ENCODE measurements around the gene NMRAL1.

NMRAL1 gene

DNA sequence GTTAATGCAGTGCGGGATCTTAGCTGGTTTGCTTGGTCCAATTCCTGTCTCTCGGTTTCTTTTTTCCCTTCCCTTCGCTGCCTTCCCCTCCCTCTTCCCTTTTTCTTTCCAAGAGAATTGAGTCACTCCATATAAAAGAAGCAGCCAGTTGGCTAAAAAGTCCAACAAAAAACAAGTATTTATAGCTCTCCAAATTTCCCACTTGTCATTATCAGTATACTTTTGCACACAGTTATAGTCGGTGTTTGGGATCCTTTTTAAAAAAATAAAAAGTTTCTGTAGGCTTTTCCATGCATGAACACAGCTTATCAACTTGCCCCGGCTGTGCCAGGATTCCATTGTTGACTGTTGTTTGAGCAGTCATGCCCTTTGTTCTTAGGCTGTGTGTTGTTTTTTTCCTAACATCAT, 26.6 kb upstream of the NMRAL1 start:
- Histone ChIP-seq H3K4me1 (ENCODE audit: control insufficient read depth, insufficient read depth, low read length) (peaks cover 18% of the 10 kb centered on the region), H3K36me3 (ENCODE audit: control insufficient read depth, insufficient read depth, low read length) (0 out of 2 replicates have a peak, but pooled peaks cover 2% of the 10 kb centered on the region), H3K27me3 (ENCODE audit: control insufficient read depth, insufficient read depth, low read length) (no peaks in the 10 kb centered on the region), H3K4me3 (ENCODE audit: low read depth, low read length) (no peak overlapping the region), H3K9ac (ENCODE audit: low read length) (no peak overlapping the region), H3K27ac (ENCODE audit: low read depth, low read length) (no peak overlapping the region), H3K9me3 (ENCODE audit: control insufficient read depth, insufficient read depth, low read depth, low read length) (no peaks in the 10 kb centered on the region)

DNA sequence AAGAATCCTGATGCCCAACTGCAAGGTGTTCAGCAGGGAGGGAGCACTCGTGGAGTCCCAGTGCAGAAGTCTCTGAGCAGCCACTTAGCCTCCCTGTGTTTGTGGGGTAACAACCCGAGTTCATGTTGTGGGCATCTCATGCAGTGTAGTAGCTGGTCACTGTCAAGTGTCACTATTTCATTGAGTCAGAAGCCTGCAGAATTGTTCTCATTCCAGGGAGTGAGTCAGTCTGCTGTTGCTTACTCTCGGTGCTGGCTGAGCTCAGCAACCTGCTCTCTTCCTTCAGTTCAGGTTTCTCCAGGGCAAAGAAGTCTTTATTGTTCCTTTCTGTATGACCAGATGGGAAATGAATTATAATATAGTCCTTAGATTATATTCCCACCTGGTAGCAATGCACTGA, 25.8 kb upstream of the NMRAL1 start:
- H3K9me3 ChIP-seq (ENCODE audit: control insufficient read depth, insufficient read depth, low read depth, low read length) = no peaks in the 10 kb centered on the region
- H3K36me3 ChIP-seq (ENCODE audit: control insufficient read depth, insufficient read depth, low read length) = no peaks in the 10 kb centered on the region
- H3K27me3 ChIP-seq (ENCODE audit: control insufficient read depth, insufficient read depth, low read length) = no peaks in the 10 kb centered on the region
- H3K27ac ChIP-seq (ENCODE audit: low read depth, low read length) = no peak overlapping the region; the same call in 1 of the 2 replicates
- H3K4me1 ChIP-seq (ENCODE audit: control insufficient read depth, insufficient read depth, low read length) = peaks cover 23% of the 10 kb centered on the region
- H3K9ac ChIP-seq (ENCODE audit: low read length) = no peak overlapping the region
- no peak overlapping the region for H3K4me3 ChIP-seq (ENCODE audit: low read depth, low read length)

DNA sequence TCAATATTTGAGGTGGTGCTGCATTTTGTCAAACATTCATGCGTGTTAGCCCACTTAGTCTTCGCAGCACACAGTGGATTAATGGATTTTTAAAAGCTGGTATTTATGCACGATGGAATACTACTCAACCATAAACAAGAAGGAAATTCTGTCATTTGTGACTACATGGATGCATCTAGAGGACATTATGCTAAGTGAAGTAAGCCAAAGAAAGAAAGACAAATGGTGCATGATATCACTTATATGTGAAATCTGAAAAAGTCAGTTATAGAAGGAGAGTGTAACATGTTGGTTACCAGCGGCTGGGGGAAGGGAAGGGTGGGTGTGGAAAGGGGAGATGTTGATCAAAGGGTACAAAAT, 24.8 kb upstream of the NMRAL1 start:
- no peaks in the 10 kb centered on the region for H3K27me3 ChIP-seq (ENCODE audit: control insufficient read depth, insufficient read depth, low read length)
- H3K4me1 ChIP-seq (ENCODE audit: control insufficient read depth, insufficient read depth, low read length) = peaks cover 27% of the 10 kb centered on the region
- no peaks in the 10 kb centered on the region for H3K9me3 ChIP-seq (ENCODE audit: control insufficient read depth, insufficient read depth, low read depth, low read length)
- H3K9ac ChIP-seq (ENCODE audit: low read length) = no peak overlapping the region
- H3K36me3 ChIP-seq (ENCODE audit: control insufficient read depth, insufficient read depth, low read length) = no peaks in the 10 kb centered on the region
- H3K27ac ChIP-seq (ENCODE audit: low read depth, low read length) = no peak overlapping the region
- H3K4me3 ChIP-seq (ENCODE audit: low read depth, low read length) = no peak overlapping the region

DNA sequence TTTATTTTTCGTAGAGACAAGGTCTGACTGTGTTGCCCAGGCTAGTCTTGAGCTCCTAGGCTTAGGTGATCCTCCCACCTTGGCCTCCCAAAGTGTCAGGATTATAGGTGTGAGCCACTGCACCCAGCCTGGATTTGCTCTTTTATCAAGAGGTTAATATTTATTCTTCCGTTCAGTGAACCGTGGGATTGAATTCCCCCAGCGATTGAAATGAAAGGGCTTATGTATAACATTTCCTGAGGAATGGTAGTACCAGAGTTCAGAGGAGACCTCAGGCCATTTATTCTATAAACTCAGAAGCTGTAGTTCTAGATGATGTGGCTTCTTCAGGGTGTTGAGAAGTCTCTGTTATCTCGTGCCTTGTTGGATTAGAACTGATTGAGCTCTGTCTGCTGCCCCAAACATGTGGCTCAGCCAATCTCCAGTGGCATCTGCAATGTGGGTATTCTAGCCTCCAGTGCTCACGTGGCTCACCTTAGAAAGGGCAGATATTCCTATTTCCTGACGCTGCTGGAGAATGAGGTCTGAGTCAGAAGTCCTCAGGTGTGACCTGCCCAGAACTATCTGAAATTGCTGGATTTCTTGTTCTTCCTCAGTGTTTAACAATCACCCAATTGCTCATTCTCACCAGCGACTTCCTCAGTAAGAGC, 24.2 kb upstream of the NMRAL1 start:
- H3K27me3 ChIP-seq (ENCODE audit: control insufficient read depth, insufficient read depth, low read length) = no peaks in the 10 kb centered on the region
- H3K27ac ChIP-seq (ENCODE audit: low read depth, low read length) = no peak overlapping the region
- no peak overlapping the region for H3K9ac ChIP-seq (ENCODE audit: low read length)
- H3K36me3 ChIP-seq (ENCODE audit: control insufficient read depth, insufficient read depth, low read length) = no peaks in the 10 kb centered on the region
- H3K9me3 ChIP-seq (ENCODE audit: control insufficient read depth, insufficient read depth, low read depth, low read length) = no peaks in the 10 kb centered on the region
- H3K4me3 ChIP-seq (ENCODE audit: low read depth, low read length) = no peak overlapping the region
- peaks cover 27% of the 10 kb centered on the region for H3K4me1 ChIP-seq (ENCODE audit: control insufficient read depth, insufficient read depth, low read length)

DNA sequence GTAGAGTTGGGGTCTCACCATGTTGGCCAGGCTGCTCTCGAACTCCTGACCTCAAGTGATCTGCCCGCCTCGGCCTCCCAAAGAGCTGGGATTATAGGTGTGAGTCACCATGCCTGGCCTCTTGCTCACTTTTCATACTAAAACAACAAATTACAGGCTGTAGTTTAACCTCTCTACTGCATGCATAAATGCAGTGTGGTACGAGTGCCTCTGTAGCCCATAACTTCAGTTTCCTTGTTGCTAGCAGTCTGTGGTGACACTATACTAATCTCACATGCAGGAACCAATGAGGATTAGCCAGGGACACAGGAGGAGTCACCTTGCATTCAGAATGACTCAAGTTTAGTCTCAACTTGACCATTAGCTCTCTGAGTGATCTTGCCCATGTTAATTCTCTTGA, 21.9 kb upstream of the NMRAL1 start:
- Histone ChIP-seq H3K4me1 (ENCODE audit: control insufficient read depth, insufficient read depth, low read length) (peaks cover 27% of the 10 kb centered on the region), H3K9ac (ENCODE audit: low read length) (no peak overlapping the region), H3K27ac (ENCODE audit: low read depth, low read length) (no peak overlapping the region), H3K9me3 (ENCODE audit: control insufficient read depth, insufficient read depth, low read depth, low read length) (no peaks in the 10 kb centered on the region), H3K27me3 (ENCODE audit: control insufficient read depth, insufficient read depth, low read length) (no peaks in the 10 kb centered on the region), H3K4me3 (ENCODE audit: low read depth, low read length) (no peak overlapping the region), H3K36me3 (ENCODE audit: control insufficient read depth, insufficient read depth, low read length) (no peaks in the 10 kb centered on the region)

DNA sequence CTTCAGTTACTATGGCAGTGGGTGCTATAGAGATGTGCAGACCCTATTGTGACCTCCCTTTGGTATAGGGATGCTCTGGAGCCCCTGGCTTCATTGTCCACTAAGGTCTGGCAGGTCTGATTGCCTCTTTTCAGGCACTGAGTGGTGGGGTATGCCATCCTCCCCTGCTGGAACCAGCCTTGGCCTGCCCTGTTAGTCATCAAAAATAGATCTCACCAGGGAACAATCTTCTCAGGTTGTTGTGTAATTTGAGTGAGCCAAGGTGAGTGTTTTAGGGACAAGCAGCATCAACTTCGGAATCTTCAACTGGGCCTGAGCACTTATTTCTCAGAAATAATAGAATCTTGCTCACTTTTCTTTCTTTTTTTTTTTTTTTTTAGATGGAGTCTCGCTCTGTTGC, 21.3 kb upstream of the NMRAL1 start:
- Histone ChIP-seq H3K27me3 (ENCODE audit: control insufficient read depth, insufficient read depth, low read length) (no peaks in the 10 kb centered on the region), H3K27ac (ENCODE audit: low read depth, low read length) (no peak overlapping the region)

DNA sequence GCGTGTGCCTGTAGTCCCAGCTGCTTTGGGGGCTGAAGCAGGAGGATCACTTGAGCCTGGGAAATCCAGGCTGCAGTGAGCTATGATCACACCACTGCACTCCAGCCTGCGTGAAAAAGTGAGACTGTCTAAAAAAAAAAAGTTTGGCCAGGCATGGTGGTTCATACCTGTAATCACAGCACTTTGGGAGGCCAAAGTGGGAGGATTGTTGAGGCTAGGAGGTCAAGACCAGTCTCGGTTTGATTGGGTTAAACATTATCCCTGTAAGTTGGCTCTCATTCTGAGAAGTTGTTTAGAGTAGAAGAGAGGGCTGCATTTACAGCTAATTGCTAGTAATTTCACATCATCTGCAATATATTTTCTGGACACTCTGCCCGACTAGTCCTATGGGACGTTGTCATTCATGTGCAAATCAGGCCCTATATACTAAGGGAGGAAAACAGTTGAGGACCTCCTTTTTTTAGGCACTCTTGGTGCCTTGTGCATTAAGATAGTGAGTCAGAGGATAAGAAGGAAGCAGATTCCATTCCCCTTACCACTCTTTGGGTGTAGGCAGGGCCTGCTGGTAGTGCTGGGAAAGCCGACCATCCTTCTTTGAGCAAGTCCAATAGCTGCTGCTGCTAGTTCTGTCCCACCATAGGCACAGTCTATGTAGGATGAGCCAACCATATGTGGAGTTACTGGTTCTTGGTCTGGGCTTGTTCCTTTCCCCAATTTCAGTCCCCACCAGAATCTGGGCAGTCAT, 20.5 kb upstream of the NMRAL1 start:
- Histone ChIP-seq H3K4me1 (ENCODE audit: control insufficient read depth, insufficient read depth, low read length) (peaks cover 16% of the 10 kb centered on the region), H3K4me3 (ENCODE audit: low read depth, low read length) (no peak overlapping the region), H3K27me3 (ENCODE audit: control insufficient read depth, insufficient read depth, low read length) (no peaks in the 10 kb centered on the region), H3K9ac (ENCODE audit: low read length) (no peak overlapping the region), H3K27ac (ENCODE audit: low read depth, low read length) (no peak overlapping the region), H3K36me3 (ENCODE audit: control insufficient read depth, insufficient read depth, low read length) (no peaks in the 10 kb centered on the region), H3K9me3 (ENCODE audit: control insufficient read depth, insufficient read depth, low read depth, low read length) (no peaks in the 10 kb centered on the region)

More for the DNA sequence above, 21.3 kb upstream of the NMRAL1 start:
- H3K9ac ChIP-seq (ENCODE audit: low read length) = no peak overlapping the region
- H3K36me3 ChIP-seq (ENCODE audit: control insufficient read depth, insufficient read depth, low read length) = no peaks in the 10 kb centered on the region
- no peaks in the 10 kb centered on the region for H3K9me3 ChIP-seq (ENCODE audit: control insufficient read depth, insufficient read depth, low read depth, low read length)
- peaks cover 23% of the 10 kb centered on the region for H3K4me1 ChIP-seq (ENCODE audit: control insufficient read depth, insufficient read depth, low read length)
- no peak overlapping the region for H3K4me3 ChIP-seq (ENCODE audit: low read depth, low read length)

DNA sequence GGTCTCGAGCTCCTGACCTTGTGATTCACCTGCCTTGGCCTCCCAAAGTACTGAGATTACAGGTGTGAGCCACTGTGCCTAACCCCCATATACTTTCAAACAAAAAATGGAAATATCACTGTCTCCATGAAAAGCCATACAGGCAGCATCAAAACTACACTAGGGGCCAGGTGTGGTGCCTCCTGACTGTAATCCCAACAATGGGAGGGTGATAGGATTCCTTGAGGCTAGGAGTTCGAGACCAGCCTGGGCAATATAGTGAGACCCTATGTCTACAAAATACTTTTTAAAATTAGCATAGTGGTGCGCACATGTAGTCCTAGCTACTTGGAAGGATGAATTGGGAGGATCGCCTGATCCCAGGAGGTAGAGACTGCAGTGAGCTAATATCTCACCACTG, 17.5 kb upstream of the NMRAL1 start:
- H3K27ac ChIP-seq (ENCODE audit: low read depth, low read length) = no peak overlapping the region
- H3K4me1 ChIP-seq (ENCODE audit: control insufficient read depth, insufficient read depth, low read length) = peaks cover 8% of the 10 kb centered on the region
- H3K9ac ChIP-seq (ENCODE audit: low read length) = no peak overlapping the region
- H3K27me3 ChIP-seq (ENCODE audit: control insufficient read depth, insufficient read depth, low read length) = no peaks in the 10 kb centered on the region
- no peaks in the 10 kb centered on the region for H3K9me3 ChIP-seq (ENCODE audit: control insufficient read depth, insufficient read depth, low read depth, low read length)
- H3K4me3 ChIP-seq (ENCODE audit: low read depth, low read length) = no peak overlapping the region
- H3K36me3 ChIP-seq (ENCODE audit: control insufficient read depth, insufficient read depth, low read length) = no peaks in the 10 kb centered on the region

DNA sequence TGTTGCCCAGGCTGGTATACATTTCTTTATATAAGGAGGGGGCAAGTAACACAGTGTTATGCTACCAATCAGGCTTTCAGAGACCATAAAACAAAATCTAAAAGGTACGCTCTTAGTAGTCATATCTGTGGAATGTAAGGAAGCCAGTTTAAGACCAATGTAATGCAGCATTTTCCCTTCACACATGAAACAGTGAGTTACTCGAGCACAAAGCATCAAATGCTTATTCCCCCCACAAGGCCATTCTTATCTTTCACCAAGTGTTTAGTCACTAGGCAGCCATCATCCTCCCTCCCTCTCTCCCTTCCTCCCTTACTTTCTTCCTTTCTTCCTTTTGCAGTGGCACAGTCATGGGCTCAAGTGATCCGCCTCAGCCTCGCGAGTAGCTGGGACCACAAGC, 14.6 kb upstream of the NMRAL1 start:
- Histone ChIP-seq H3K4me3 (ENCODE audit: low read depth, low read length) (no peak overlapping the region), H3K4me1 (ENCODE audit: control insufficient read depth, insufficient read depth, low read length) (no peaks in the 10 kb centered on the region), H3K27me3 (ENCODE audit: control insufficient read depth, insufficient read depth, low read length) (no peaks in the 10 kb centered on the region), H3K9me3 (ENCODE audit: control insufficient read depth, insufficient read depth, low read depth, low read length) (no peaks in the 10 kb centered on the region), H3K9ac (ENCODE audit: low read length) (no peak overlapping the region), H3K36me3 (ENCODE audit: control insufficient read depth, insufficient read depth, low read length) (peaks cover 12% of the 10 kb centered on the region; the same call in 1 of the 2 replicates), H3K27ac (ENCODE audit: low read depth, low read length) (no peak overlapping the region)

DNA sequence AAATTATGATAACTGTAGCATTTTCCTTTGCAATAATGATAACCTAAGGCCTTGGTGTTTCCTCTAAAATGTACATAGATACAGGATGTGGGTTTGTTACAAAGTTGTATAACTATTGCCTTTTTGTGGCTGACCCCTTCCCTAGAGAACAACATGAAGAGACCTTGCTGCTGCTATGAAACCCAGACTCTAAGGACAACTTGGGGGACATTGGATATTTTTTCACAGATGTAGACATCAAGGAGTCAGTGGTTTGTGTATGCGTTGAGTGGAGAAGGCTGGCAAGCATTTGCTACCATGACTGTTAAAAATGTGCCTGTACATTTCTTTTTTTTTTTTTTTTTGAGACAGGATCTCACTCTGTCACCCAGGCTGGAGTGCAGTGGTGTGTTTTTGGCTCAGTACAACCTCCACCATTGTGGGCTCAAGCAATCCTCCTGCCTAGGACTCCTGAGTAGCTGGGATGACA, 14.1 kb upstream of the NMRAL1 start:
- no peak overlapping the region for H3K9ac ChIP-seq (ENCODE audit: low read length)
- peaks cover 12% of the 10 kb centered on the region; the same call in 1 of the 2 replicates for H3K36me3 ChIP-seq (ENCODE audit: control insufficient read depth, insufficient read depth, low read length)
- H3K4me3 ChIP-seq (ENCODE audit: low read depth, low read length) = no peak overlapping the region
- no peaks in the 10 kb centered on the region for H3K9me3 ChIP-seq (ENCODE audit: control insufficient read depth, insufficient read depth, low read depth, low read length)
- no peaks in the 10 kb centered on the region for H3K27me3 ChIP-seq (ENCODE audit: control insufficient read depth, insufficient read depth, low read length)
- no peak overlapping the region for H3K27ac ChIP-seq (ENCODE audit: low read depth, low read length)
- no peaks in the 10 kb centered on the region for H3K4me1 ChIP-seq (ENCODE audit: control insufficient read depth, insufficient read depth, low read length)

DNA sequence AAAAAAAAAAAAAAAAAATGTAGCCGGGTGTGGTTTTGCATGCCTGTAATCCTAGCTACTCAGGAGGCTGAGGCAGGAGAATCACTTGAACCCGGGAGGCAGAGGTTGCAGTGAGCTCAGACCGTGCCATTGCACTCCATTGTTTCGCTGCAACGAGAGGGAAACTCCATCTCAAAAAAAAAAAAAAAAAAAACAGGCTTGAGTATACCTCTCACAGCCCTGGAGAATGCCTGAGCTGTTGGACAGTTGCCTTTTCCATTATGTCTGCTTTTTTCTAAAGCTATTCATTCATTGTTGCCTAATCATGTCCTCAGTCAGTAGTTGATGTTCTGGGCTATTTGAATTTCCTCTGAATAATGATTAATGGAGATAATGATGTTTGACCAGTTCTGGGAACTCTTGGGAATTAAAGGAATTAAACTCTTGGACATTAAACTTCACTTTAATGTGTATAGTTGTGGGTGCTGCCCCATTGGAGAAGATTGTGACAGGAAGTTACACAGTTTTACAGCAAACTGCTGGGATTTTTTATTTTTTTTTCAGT, 13.6 kb upstream of the NMRAL1 start:
- H3K4me1 ChIP-seq (ENCODE audit: control insufficient read depth, insufficient read depth, low read length) = no peaks in the 10 kb centered on the region
- H3K4me3 ChIP-seq (ENCODE audit: low read depth, low read length) = no peak overlapping the region
- H3K27ac ChIP-seq (ENCODE audit: low read depth, low read length) = no peak overlapping the region
- no peaks in the 10 kb centered on the region for H3K9me3 ChIP-seq (ENCODE audit: control insufficient read depth, insufficient read depth, low read depth, low read length)
- no peaks in the 10 kb centered on the region for H3K27me3 ChIP-seq (ENCODE audit: control insufficient read depth, insufficient read depth, low read length)
- peaks cover 12% of the 10 kb centered on the region; the same call in 1 of the 2 replicates for H3K36me3 ChIP-seq (ENCODE audit: control insufficient read depth, insufficient read depth, low read length)
- no peak overlapping the region for H3K9ac ChIP-seq (ENCODE audit: low read length)
